ENCODE results near the gene ASF1A.

GRCh38 chr6:118917546-118918328 is 23.8 kb downstream of the ASF1A start:
- TF ChIP-seq CTCF (IDR thresholded peaks at IDR 0.05) (no peak), POLR2A (IDR thresholded peaks at IDR 0.05) (no peak), EP300 (IDR thresholded peaks at IDR 0.05) (no peak), POLR2AphosphoS5 (IDR thresholded peaks at IDR 0.05) (no peak)

Measured in stomach (tissue), 4 donors.